CD4-positive, alpha-beta T cell treated with Interleukin-4 for 4 hours (primary cell): ENCODE results near the gene GINM1.

ENCODE experiments used
- DNase-seq: peaks from one replicate; pipeline ENCODE4 v3.0.0-alpha.2; 2020

GINM1 gene

GRCh38 chr6:149600508-149600907 lies 34.3 kb downstream of the GINM1 start:
- no peak for DNase-seq

GRCh38 chr6:149608381-149608982 lies 42.3 kb downstream of the GINM1 start:
- no peak for DNase-seq

GRCh38 chr6:149614337-149614736 lies 48.2 kb downstream of the GINM1 start:
- DNase-seq, result no peak

GRCh38 chr6:149615805-149616204 lies 49.6 kb downstream of the GINM1 start:
- no peak for DNase-seq

- no peak for DNase-seq
These were observed 61.5 kb downstream of the GINM1 start for GRCh38 chr6:149627672-149628071.

- DNase-seq, result no peak
These were observed 62.8 kb downstream of the GINM1 start for GRCh38 chr6:149628875-149629510.

GRCh38 chr6:149634315-149634714 lies 68.1 kb downstream of the GINM1 start:
- no peak for DNase-seq

GRCh38 chr6:149636124-149636523 lies 69.9 kb downstream of the GINM1 start:
- no peak for DNase-seq
